PC-9 (cell line): ENCODE data around the gene PRIM2.
"Not testable (repeated sequence)": the region's sequence is repeated elsewhere in the genome, so short reads cannot be mapped to it uniquely, and the experiment has no call there.

ENCODE experiments used
- CTCF ChIP-seq: fragments of 200-600 bp; sonication (generic); conservative IDR thresholded peaks from 2 replicates; pipeline ENCODE4 v1.6.1; 2017; ENCODE audit warnings: mixed run types, antibody characterized with exemption, mild to moderate bottlenecking, moderate library complexity
- EZH2 ChIP-seq: fragments of 200-600 bp; sonication (generic); IDR thresholded peaks from 2 replicates; pipeline ENCODE4 v1.8.0; 2017; ENCODE audit warnings: antibody characterized with exemption, low read depth

- TF ChIP-seq CTCF, EZH2: not testable (repeated sequence)
Measured at GRCh38 chr6:57515845-57516244, 198.4 kb downstream of the PRIM2 start.
